ENCODE results near the gene GPD2.
"Not testable (repeated sequence)": the region's sequence is repeated elsewhere in the genome, so short reads cannot be mapped to it uniquely, and the experiment has no call there.

The GPD2 gene

DNA sequence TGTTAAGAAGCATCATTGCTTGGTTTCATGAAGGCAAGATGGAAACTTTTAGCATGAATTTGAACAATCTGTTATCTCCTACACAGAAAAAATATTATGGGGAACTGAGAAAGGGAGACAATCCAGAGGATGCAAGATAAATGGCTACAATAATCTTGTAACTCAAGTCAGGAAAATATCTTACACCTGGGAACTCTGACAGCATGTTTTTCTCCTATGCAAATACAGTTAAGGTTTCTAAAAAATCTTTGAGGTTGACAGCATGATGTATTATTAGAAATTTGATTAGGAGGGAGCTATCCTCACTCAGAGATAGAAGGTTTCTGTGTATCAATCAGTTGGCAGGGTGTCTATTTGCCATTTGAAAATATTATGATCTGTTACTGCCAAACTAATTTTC, 75.6 kb downstream of the GPD2 start:
- TF ChIP-seq Cebpa-rat (IDR thresholded peaks at IDR 0.05): no peak
- H3K9ac ChIP-seq: no peak overlapping the region
- no peaks in the 10 kb centered on the region for H3K9me3 ChIP-seq (replicated peaks in 1 of 11)
- peaks cover 21 to 69% (median 34%) of the 10 kb centered on the region in 11 experiments; a peak in 20 of 22 replicates for H3K36me3 ChIP-seq
- H3K27me3 ChIP-seq: no peaks in the 10 kb centered on the region
- H3K4me2 ChIP-seq: no peak overlapping the region
- H3K4me1 ChIP-seq: peaks cover 0 to 5% (median 0%) of the 10 kb centered on the region in 10 experiments; a peak in 1 of 20 replicates
- H4K20me1 ChIP-seq: no peaks in the 10 kb centered on the region
- no peak overlapping the region for H3K4me3 ChIP-seq
- H3K27ac ChIP-seq: no peak overlapping the region

DNA sequence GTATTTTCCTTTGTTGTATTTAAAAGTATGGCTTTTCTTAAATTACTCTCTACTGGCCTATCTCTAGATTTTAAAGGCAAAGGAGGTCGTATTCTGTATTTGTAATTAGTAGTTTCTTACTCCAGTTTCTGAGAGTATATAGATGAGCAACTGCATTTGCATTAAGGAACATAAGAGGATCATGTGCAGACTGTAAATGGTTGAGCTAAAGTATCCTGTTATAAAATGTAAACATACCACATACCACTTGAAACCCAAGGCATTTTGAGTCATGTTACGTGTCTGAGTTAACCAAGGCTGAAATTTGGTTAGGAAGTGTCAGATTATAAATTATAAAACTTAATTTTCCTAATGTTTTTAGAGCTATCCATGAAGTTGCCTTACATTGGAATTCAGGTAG, 76.3 kb downstream of the GPD2 start:
- Histone ChIP-seq H3K9me3 (replicated peaks in 1 of 11) (no peaks in the 10 kb centered on the region), H3K9ac (no peak overlapping the region), H3K27me3 (no peaks in the 10 kb centered on the region), H3K27ac (no peak overlapping the region), H3K4me3 (no peak overlapping the region), H3K4me1 (peaks cover 0 to 5% (median 0%) of the 10 kb centered on the region in 10 experiments; a peak in 1 of 20 replicates), H4K20me1 (no peaks in the 10 kb centered on the region), H3K4me2 (no peak overlapping the region), H3K36me3 (peaks cover 21 to 75% (median 34%) of the 10 kb centered on the region in 11 experiments; a peak in 20 of 22 replicates)
- no peak for TF ChIP-seq Cebpa-rat (IDR thresholded peaks at IDR 0.05)

DNA sequence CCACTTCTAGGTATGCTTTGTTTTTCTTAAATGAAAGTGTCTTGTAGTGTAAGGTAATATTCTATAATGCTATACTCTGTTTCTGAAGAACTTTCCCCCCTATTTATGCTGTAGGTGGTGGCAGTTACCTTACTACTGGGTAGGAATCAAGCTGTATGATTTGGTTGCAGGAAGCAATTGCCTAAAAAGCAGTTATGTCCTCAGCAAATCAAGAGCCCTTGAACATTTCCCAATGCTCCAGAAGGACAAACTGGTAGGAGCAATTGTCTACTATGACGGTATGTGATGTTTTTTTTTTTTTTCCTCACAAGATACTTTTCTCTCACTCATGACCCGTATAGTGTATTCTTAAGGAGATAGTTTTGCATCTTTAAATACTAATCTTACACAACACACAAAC, 77.0 kb downstream of the GPD2 start:
- Histone ChIP-seq H3K4me3 (no peak overlapping the region), H3K4me2 (no peak overlapping the region), H3K27me3 (no peaks in the 10 kb centered on the region), H4K20me1 (no peaks in the 10 kb centered on the region), H3K4me1 (peaks cover 0 to 5% (median 0%) of the 10 kb centered on the region in 10 experiments; a peak in 1 of 20 replicates), H3K9me3 (replicated peaks in 1 of 11) (no peaks in the 10 kb centered on the region; a peak in 1 of 22 replicates), H3K27ac (no peak overlapping the region), H3K36me3 (peaks cover 21 to 83% (median 34%) of the 10 kb centered on the region in 11 experiments; a peak in 20 of 22 replicates), H3K9ac (no peak overlapping the region)
- TF ChIP-seq Cebpa-rat (IDR thresholded peaks at IDR 0.05): no peak

DNA sequence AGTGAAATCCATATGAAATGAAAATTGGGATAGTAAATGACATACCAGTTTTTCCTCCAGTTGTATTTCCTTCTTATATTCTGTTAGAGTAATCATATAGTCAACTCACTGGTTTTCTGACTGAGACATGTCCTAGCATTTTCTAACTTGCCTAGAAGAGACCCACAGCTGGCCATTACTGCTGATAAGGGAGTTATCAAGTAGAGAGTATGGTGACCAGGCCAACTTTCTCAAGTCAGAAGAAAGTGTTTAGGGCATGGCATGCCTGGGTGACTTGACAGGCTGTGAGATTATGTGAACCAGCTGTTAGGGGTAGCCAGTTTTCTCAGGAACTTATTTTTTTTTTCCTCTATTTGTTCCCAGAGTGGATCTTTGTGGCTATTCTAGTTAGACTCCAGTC, 81.2 kb downstream of the GPD2 start:
- Histone ChIP-seq H3K36me3 (peaks cover 19 to 79% (median 33%) of the 10 kb centered on the region in 11 experiments; a peak in 20 of 22 replicates), H3K27ac (no peak overlapping the region), H3K4me2 (no peak overlapping the region), H3K4me3 (no peak overlapping the region), H3K9me3 (replicated peaks in 1 of 11) (peaks cover 7 to 12% (median 8%) of the 10 kb centered on the region in 11 experiments; a peak in 20 of 22 replicates), H3K9ac (no peak overlapping the region), H3K4me1 (no peaks in the 10 kb centered on the region), H4K20me1 (no peaks in the 10 kb centered on the region), H3K27me3 (no peaks in the 10 kb centered on the region)
- no peak for TF ChIP-seq Cebpa-rat (IDR thresholded peaks at IDR 0.05)

DNA sequence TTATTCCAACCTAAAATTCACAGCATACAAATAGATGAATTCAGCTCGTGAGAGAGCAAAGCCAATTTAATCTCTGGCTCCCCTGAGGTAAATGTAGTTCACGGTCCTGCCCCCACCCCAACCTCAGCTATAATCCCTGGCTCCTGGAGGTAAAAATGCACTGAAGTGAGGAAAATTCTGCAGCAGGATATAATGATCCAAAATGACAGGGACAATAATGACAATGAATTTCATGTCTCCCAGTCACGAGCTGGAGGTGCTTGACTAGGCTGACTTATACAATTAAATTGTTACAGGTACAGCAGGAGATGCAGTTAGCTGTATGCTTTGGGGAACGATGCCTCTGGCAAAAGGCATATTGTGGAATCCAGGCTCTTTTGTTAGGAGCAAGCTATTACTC, 82.0 kb downstream of the GPD2 start:
- peaks cover 7 to 12% (median 8%) of the 10 kb centered on the region in 11 experiments; a peak in 20 of 22 replicates for H3K9me3 ChIP-seq (replicated peaks in 1 of 11)
- H3K36me3 ChIP-seq: peaks cover 18 to 72% (median 29%) of the 10 kb centered on the region in 11 experiments; a peak in 19 of 22 replicates

DNA sequence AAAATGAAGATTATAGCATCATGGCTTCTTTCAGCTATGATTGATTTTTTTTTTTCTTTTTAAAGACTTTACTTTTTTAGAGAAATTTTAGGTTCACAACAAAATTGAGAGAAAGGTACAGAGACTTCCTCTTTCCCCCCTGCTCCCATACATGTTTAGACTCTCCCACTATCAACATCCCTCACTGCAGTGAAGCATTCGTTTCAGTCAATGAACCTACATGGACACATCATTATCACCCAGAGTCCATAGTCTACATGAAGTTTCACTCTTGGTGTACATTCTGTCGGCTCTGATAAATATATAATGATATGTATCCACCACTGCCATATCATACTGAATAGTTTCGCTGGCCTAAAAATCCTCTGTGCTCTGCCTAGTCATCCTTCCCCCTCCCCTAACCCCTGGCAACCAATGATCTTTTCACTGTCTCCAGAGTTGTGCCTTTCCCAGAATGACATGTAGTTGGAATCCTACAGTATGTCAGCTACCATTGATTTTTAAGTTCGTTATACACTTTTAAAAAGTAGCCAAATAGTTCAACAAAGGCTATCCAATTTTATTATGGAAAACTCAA, 86.8 kb downstream of the GPD2 start:
- H3K9ac ChIP-seq: no peak overlapping the region
- H3K9me3 ChIP-seq (replicated peaks in 1 of 11): peaks cover 7 to 12% (median 8%) of the 10 kb centered on the region in 11 experiments; a peak in 20 of 22 replicates
- H3K27ac ChIP-seq: no peak overlapping the region
- H3K4me2 ChIP-seq: no peak overlapping the region
- no peaks in the 10 kb centered on the region for H3K4me1 ChIP-seq
- H4K20me1 ChIP-seq: no peaks in the 10 kb centered on the region; a peak in 1 of 22 replicates
- H3K4me3 ChIP-seq: no peak overlapping the region
- H3K27me3 ChIP-seq: no peaks in the 10 kb centered on the region
- H3K36me3 ChIP-seq: peaks cover 3 to 26% (median 11%) of the 10 kb centered on the region in 11 experiments; a peak in 16 of 22 replicates
- TF ChIP-seq Cebpa-rat (IDR thresholded peaks at IDR 0.05): no peak

More for the DNA sequence above, 82.0 kb downstream of the GPD2 start:
- H3K27ac ChIP-seq: no peak overlapping the region
- TF ChIP-seq Cebpa-rat (IDR thresholded peaks at IDR 0.05): no peak
- no peaks in the 10 kb centered on the region for H4K20me1 ChIP-seq
- no peak overlapping the region for H3K4me2 ChIP-seq
- H3K4me1 ChIP-seq: no peaks in the 10 kb centered on the region
- H3K4me3 ChIP-seq: no peak overlapping the region
- H3K9ac ChIP-seq: no peak overlapping the region
- no peaks in the 10 kb centered on the region for H3K27me3 ChIP-seq

DNA sequence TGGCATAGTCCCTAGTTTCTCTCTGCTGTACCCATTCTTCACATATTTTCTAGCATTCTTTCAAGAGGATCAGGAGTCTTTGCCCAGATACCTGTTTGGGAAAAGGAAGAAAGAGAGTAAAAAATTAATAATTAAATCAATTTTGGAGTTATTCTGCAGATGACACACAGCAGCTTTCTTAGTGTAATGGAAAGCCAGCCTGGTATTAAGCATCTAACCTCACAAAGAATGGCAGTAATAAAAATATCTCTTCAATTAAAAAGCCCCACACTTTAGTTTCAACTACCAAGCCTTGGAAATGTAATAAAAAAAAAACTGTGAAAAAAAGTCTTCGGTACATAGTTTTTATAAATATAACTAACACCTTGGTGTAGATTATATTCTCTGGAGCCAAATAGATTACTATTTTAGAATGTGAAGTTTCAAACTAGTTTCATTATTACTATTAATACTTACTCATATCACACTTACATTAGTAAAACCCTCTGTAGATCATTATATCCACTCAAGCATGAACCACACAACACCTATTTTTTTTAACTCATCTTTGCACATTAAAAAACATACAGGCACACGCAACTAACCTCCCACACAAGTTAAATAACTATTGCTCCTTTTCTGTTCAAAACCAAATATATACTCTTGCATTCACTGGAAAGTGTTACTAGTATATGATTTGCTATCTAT, 90.9 kb downstream of the GPD2 start:
- H4K20me1 ChIP-seq: no peaks in the 10 kb centered on the region; a peak in 2 of 22 replicates
- H3K4me1 ChIP-seq: no peaks in the 10 kb centered on the region
- no peak overlapping the region for H3K4me2 ChIP-seq
- no peak for TF ChIP-seq Cebpa-rat (IDR thresholded peaks at IDR 0.05)
- no peaks in the 10 kb centered on the region for H3K9me3 ChIP-seq (replicated peaks in 1 of 11)
- peaks cover 0 to 13% (median 6%) of the 10 kb centered on the region in 11 experiments; a peak in 12 of 22 replicates for H3K36me3 ChIP-seq
- H3K4me3 ChIP-seq: no peak overlapping the region
- no peak overlapping the region for H3K27ac ChIP-seq
- H3K9ac ChIP-seq: no peak overlapping the region
- H3K27me3 ChIP-seq: no peaks in the 10 kb centered on the region

DNA sequence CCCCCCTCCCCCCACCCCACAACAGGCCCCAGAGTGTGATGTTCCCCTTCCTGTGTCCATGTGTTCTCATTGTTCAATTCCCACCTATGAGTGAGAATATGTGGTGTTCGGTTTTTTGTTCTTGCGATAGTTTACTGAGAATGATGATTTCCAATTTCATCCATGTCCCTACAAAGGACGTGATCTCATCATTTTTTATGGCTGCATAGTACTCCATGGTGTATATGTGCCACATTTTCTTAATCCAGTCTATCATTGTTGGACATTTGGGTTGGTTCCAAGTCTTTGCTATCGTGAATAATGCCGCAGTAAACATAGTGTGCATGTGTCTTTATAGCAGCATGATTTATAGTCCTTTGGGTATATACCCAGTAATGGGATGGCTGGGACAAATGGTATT, 92.4 kb downstream of the GPD2 start:
- not testable (repeated sequence) for H3K27ac ChIP-seq; H3K9ac ChIP-seq; H3K27me3 ChIP-seq; H3K4me2 ChIP-seq; H4K20me1 ChIP-seq; H3K9me3 ChIP-seq (replicated peaks in 1 of 11); H3K4me3 ChIP-seq
- peaks cover 0 to 11% (median 8%) of the 10 kb centered on the region in 10 experiments; a peak in 10 of 20 replicates for H3K4me1 ChIP-seq
- H3K36me3 ChIP-seq: peaks cover 0 to 18% (median 7%) of the 10 kb centered on the region in 11 experiments; a peak in 13 of 22 replicates

DNA sequence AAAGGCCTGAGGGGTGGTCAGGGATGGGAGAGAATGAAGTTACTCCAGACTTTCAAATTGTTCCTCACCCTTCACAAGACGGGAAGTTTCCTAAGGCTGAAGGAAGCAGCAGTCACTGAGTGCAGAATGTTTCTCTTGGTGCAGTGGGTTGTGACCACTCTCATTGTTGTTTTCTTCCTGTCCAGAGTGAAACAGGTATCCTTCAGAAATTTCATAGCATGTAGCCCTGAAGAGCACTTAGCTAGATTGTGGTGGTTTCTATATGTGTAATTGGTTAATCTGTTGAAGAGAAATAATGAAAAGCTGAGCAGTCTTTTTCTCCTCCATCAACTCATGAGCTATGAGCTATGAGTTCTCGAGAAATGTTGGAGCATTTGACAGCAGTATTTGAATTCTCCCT, 96.8 kb downstream of the GPD2 start:
- Histone ChIP-seq H3K4me1 (peaks cover 0 to 12% (median 9%) of the 10 kb centered on the region in 10 experiments; a peak in 11 of 20 replicates), H3K9me3 (replicated peaks in 1 of 11) (peaks cover 0 to 8% (median 7%) of the 10 kb centered on the region in 11 experiments; a peak in 10 of 22 replicates), H4K20me1 (no peaks in the 10 kb centered on the region; a peak in 1 of 22 replicates), H3K9ac (no peak overlapping the region), H3K4me3 (no peak overlapping the region), H3K27me3 (no peaks in the 10 kb centered on the region), H3K36me3 (peaks cover 0 to 31% (median 10%) of the 10 kb centered on the region in 11 experiments; a peak in 13 of 22 replicates), H3K27ac (no peak overlapping the region), H3K4me2 (peak overlapping the region in 5 of 11 experiments; percentile 3 to 34 (median 9); a peak in 4 of 22 replicates)
- TF ChIP-seq Cebpa-rat (IDR thresholded peaks at IDR 0.05): no peak
